ENCODE data around the gene CEACAM1.
"Not testable (repeated sequence)": the region's sequence is repeated elsewhere in the genome, so short reads cannot be mapped to it uniquely, and the experiment has no call there.

CEACAM1 gene

GRCh38 chr19:42534391-42534790 lies 6.1 kb upstream of the CEACAM1 start:
- no peak for TF ChIP-seq CTCF (conservative IDR thresholded peaks at IDR 0.05; ENCODE audit: low read length)
- no peak for DNase-seq (ENCODE audit: low read depth)
- no peak overlapping the region for H3K4me3 ChIP-seq (ENCODE audit: low read length)

- no peak overlapping the region for H3K4me3 ChIP-seq (ENCODE audit: low read length)
- DNase-seq (ENCODE audit: low read depth) = no peak
- no peak for TF ChIP-seq CTCF (conservative IDR thresholded peaks at IDR 0.05; ENCODE audit: low read length)
These were observed 4.6 kb upstream of the CEACAM1 start for GRCh38 chr19:42532891-42533290.

- DNase-seq (ENCODE audit: low read depth) = no peak
- no peak overlapping the region for H3K4me3 ChIP-seq (ENCODE audit: low read length)
- no peak for TF ChIP-seq CTCF (conservative IDR thresholded peaks at IDR 0.05; ENCODE audit: low read length)
These were observed 3.0 kb upstream of the CEACAM1 start for GRCh38 chr19:42531313-42531712.

GRCh38 chr19:42529248-42529764 lies 1.0 kb upstream of the CEACAM1 start:
- H3K4me3 ChIP-seq (ENCODE audit: low read length) = no peak overlapping the region
- peak; percentile 29 for DNase-seq (ENCODE audit: low read depth)
- peak; percentile 91 for TF ChIP-seq CTCF (conservative IDR thresholded peaks at IDR 0.05; ENCODE audit: low read length)

- TF ChIP-seq CTCF (conservative IDR thresholded peaks at IDR 0.05; ENCODE audit: low read length) = no peak
- H3K4me3 ChIP-seq (ENCODE audit: low read length) = no peak overlapping the region
- DNase-seq (ENCODE audit: low read depth) = no peak
These were observed 3.3 kb downstream of the CEACAM1 start for GRCh38 chr19:42524943-42525342.

GRCh38 chr19:42524250-42524649 lies 4.0 kb downstream of the CEACAM1 start:
- no peak overlapping the region for H3K4me3 ChIP-seq (ENCODE audit: low read length)
- no peak for TF ChIP-seq CTCF (conservative IDR thresholded peaks at IDR 0.05; ENCODE audit: low read length)
- no peak for DNase-seq (ENCODE audit: low read depth)

GRCh38 chr19:42522262-42522661 lies 6.0 kb downstream of the CEACAM1 start:
- H3K4me3 ChIP-seq (ENCODE audit: low read length); DNase-seq (ENCODE audit: low read depth): not testable (repeated sequence)
